Measurements from ENCODE around the gene NHLRC4.
A peak's percentile ranks its signal among the peaks of the same experiment; 100 is the strongest.
"Not testable (repeated sequence)": the region's sequence is repeated elsewhere in the genome, so short reads cannot be mapped to it uniquely, and the experiment has no call there.

NHLRC4 gene

DNA sequence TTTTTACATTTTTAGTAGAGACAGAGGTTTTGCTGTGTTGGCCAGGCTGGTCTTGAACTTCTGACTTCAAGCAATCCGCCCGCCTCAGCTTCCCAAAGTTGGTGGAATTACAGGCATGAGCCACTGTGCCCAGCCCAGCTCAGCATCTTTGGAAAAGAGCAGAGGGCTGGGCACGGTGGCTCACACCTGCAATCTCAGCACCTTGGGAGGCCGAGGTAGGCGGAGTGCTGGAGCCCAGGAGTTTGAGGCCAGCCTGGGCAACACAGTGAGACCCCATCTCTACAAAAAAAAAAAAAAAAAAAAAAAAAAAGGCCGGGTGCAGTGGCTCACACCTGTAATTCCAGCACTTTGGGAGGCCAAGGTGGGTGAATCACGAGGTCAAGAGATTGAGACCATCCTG, 30.9 kb downstream of the NHLRC4 start:
- not testable (repeated sequence) for DNase-seq (ENCODE audit: low spot score)

DNA sequence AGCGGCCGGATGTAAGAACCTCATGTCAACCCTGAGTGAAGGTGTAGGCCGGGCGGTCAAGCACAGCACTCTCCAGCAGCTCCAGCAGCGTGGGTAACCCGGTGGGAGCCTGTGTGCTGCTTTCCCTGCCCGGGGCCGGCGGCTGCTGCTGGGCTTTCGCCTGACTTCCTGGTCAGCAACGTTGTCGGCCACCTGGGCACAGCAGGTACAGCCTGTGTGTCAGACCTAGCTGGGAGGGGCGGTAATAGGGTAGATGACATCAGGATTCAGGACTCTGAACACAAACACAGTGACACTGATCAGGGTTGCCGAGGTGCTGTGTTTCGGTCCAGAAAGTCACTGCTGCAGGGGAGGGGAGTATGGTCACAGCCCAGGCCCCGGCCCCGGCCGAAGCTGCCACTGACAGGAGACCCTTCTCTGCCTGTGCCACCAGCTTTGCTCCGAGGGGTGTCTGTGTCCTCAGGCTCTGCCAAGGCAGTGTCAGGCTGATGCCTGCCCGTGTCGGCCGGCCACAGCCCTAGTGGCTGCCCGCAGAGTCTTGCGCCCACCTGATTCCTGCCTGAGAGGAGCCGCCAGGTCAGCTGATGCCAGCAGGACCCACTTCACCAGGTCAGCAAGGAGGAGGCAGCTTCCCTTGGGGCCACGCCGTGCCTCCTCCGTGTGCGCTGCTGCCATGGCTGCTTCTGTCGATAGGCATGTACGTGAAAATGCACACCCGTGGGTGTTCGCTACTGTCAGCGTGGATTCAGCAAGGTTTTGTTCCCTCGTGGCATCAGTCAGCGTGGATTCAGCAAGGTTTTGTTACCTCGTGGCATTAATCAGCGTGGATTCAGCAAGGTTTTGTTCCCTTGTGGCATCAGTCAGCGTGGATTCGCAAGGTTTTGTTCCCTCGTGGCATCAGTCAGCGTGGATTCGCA, 32.3 kb downstream of the NHLRC4 start:
- DNase-seq (ENCODE audit: low spot score), result no peak

DNA sequence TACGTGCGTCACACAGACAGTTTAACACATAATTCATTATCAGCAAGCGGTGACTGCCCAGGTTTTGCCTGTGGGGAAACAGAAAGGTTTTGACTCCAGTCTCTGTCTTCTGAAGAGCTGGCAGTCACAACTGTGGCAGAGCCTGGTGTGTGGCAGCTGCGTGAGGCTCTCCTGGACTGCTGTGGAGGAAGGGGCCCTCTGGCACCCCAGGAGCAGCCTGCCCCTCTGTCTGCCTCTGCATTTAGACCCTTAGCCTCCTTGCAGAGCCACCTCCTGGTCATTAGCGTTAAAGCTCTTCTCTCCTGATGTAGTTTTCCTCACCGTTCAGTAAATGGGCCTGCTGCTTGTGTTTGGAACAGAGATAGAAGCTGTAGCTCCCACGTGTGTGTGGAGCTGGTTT, 34.0 kb downstream of the NHLRC4 start:
- DNase-seq (ENCODE audit: low spot score), result no peak

DNA sequence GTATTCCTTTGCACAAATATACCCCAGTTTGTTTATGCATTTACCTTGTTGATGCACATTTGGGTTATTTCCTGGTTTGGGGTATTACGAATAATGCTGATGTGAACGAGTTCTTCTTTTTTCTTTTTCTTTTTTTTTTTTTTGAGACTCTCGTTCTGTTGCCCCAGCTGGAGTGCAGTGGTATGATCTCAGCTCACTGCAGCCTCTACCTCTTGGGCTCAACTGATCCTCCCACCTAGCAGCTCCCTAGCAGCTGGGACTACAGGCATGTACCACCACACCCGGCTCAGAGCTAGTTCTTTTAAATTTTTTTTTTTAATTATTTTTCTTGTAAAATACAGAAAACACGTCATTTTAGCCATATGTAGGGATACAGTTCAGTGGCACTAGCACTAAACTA, 37.1 kb downstream of the NHLRC4 start:
- DNase-seq (ENCODE audit: low spot score), result no peak

DNA sequence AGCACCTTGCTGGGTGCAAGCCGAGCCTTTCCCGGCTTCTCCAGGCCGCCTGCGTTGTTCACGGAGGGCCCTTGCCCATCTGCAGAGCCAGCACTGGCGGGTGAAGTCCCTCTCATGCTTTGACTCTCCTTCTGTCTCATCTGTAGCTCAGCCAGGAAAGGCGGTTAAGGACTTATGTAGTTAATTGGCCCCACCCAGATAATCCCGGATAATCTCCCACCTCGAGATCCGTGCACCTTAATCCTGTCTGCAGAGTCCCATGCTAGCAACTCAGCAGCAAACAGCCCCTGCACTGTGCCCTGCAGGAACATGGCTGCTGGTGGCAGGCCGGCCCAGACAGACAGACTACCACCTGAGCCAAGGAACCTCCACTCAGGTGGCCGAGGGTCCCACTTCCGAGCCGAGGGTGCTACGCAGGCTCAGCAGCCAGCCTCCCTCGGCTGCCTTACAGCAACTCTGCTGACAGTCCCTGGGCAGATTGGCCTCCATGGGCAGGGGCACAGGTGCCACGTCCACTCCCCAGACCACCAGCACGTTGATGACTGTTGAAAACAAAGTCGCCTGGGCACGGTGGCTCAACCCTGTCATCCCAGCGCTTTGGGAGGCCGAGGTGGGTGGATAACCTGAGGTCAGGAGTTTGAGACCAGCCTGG, 40.0 kb downstream of the NHLRC4 start:
- DNase-seq (ENCODE audit: low spot score), result no peak

DNA sequence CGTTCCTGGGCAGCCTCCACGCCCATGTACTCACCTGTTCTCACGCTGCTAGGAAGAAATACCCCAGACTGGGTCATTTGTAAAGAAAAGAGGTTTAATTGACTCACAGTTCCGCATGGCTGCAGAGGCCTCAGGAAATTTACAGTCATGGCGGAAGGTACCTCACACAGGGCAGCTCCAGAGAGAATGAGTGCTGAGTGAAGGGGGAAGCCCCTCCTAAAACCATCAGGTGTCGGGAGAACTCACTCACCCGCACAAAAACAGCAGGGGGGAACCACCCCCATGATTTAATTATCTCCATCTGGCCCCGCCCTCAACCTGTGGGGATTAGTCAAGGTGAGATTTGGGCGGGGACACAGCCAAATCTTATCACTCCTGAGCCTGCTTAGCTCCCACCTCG, 41.2 kb downstream of the NHLRC4 start:
- no peak for DNase-seq (ENCODE audit: low spot score)

DNA sequence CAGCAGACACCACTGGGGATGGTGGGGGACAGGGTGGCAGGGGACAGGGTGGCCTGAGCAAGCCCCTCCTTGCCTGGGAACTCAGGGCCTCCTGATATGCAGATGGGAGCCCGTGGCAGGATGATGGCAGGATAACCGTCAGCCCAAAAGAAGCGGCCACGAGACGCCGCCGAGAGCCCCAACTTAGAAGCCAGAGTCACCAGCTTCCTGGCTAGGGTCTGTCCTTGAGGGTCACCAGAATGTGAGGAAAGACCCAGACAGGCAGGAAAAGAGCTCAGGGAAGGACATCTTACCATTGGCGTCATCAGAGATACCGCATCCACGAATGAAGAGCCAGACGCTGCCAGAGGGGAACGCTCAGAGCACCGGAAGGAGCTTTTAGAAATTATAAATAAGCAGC, 42.5 kb downstream of the NHLRC4 start:
- no peak for DNase-seq (ENCODE audit: low spot score)

DNA sequence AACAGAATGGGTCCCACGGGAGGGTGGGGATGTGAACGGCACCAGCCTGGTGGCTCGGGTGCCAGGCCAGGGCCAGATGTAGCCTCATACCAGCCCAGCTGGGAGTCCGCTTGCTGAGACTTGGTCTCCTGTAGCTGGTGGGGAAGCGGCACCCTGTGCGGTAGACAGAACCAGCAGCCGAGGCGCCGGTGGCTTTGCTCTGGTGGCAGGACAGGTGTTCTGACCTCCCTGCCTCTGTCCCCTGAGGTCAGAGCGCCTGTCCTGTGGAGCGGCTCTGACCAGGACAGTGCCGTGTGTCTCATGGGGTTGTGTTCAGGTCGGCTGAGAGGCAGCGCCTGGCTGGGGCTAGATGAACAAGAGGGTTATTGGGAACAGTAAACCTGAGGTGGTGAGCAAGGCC, 43.2 kb downstream of the NHLRC4 start:
- no peak for DNase-seq (ENCODE audit: low spot score)

DNA sequence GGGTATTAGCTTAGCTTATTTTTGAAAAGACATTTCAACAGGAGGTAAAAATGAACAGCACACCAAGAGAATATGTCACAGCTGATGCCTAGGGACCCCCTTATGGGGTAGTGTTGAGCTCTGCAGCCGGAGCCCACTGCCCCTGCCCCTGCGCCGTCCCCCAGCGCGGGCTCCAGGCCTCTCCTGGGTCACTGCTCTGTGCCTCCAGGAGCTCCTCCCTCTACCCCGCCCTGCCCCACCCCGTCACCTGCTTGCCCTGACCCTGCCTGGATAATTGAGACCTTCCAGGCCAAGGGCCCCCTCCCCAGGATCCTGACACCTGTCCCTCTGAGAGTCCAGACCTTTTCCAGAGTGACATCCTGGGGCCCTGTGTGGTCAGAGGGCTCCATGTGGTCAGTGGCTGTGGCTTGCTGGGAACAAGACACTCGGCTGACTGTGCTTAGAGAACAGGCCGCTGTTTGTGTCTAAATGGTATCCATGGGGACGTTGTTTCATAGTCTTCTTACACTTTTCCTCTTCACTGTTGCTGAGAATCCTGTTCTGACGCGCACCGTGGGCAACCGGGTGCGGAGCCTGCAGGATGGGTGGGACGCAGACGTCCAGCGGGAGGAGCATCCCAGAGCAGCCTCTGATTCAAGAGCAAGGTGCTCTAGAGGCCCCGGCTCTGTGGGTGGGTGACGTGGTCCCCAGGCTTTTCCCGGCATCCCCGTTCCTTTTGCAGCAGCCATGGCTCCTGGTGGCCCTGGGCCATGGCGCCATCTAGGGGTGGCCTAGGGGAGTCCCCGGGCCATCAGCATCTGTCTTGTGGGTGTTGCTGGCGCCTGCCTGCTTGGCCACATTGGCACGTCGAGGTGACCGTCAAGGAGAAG, 43.9 kb downstream of the NHLRC4 start:
- DNase-seq (ENCODE audit: low spot score), result peak; percentile 67

DNA sequence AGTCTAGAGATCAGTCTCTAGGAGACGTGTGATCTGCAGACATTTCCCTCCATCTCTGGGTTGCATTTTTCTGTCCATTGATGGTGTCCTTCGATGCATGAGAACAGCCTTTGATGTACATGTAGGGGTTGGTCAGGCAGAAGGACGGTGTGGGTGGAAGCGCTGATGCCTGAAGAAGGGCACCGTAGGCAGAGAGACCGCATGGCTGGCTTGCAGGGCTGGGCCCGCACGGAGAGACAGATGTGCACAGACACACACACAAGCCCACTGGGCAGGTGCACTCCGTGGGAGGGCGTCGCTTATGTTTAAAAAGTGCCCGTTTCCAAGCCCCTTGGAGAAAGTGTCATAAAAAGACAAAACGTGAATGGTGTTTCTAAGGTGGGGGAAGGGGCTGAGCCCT, 48.3 kb downstream of the NHLRC4 start:
- no peak for DNase-seq (ENCODE audit: low spot score)

DNA sequence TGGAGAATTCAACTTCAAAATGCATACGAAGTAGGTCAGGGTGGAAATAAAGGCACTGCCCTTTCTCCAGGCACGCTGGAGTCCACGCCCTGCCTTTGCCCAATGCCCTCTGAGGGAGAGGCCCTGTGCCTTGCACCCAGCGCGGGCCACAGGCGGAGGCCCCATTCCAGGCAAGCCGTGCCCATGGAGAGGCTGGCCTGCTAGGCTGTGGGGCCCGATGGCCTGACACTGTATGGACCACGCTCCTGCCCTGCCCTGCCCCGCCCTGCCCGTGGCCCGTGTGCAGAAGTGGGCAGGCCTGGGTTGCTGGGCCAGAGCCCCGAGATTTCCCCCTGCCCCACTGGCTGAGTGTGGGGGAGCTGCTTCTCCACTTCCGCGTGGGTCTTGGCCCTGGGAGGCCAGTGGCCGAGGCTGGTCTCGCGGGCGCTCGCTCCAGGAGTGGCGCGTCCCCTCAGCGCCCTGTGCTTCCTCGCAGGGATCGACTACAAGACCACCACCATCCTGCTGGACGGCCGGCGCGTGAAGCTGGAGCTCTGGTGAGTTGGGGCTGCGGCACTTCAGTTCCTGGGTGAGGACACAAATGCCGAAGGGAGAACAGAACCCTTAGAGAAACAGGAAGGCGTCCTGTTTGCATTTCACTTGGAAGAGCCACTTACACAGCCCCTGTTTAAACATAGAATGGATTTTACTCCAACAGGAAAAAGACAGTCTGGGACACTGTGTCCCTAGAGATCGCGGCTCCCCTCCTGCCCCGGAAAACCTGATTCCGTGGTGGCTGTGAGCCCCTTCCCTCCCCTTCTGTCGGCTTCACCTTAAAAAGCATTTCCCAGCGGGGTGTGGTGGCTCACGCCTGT, 50.2 kb downstream of the NHLRC4 start:
- no peak for DNase-seq (ENCODE audit: low spot score)

DNA sequence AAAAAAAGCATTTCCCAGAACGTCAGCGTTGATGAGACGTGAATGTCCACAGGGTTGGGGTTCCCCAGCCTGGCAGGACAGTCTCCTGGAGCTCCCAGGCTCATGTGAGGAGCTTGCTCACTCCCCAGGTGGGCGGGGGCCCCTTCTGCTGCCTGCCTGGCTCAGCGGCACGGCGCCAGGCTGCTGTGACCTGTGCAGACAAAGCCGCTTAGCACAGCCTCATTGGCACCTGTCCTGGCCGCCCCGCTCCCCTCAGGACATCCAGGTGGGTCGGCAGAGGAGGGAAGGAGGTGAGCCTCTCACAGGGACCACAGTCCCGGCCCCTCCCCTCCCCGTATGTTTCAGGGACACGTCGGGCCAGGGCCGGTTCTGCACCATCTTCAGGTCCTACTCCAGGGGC, 51.0 kb downstream of the NHLRC4 start:
- DNase-seq (ENCODE audit: low spot score), result no peak
